ENCODE measurements around the gene STRBP. TPM values are rescaled to one million over a fixed set of nuclear protein-coding genes. Genes with fewer than 3 reads are reported as not detected.

STRBP gene
- 10 to 100 TPM; 10.6 to 18.4 (median 14.5) TPM for total RNA-seq

- DNase-seq (ENCODE audit: low spot score in 2 of 2), result peak; percentile 87 to 92
- Histone ChIP-seq H3K4me1 (peaks cover 15% of the 10 kb centered on the region), H3K9me3 (no peaks in the 10 kb centered on the region), H3K36me3 (no peaks in the 10 kb centered on the region), H3K4me3 (peak within 1 kb of the TSS; percentile 84), H3K27ac (peak within 1 kb of the TSS; percentile 27), H3K27me3 (no peaks in the 10 kb centered on the region)
- TF ChIP-seq CTCF (IDR thresholded peaks at IDR 0.05), result no peak
- TF ChIP-seq POLR2AphosphoS5 (IDR thresholded peaks at IDR 0.05), result peak in 1 of 3 donors; percentile 18
- under 1% methylated on average over 31 of the region's 97 CpGs for WGBS
Measured at GRCh38 chr9:123268465-123269259, at the start of gene STRBP. TSS of gene STRBP (minus strand) at chr9:123268586. CDS start at chr9:123184134, 84,452 bp downstream.

GRCh38 chr9:123316053-123316718, 47.8 kb upstream of the STRBP start:
- WGBS, result 77% methylated on average over 7 of the region's 7 CpGs
- no peak for DNase-seq (ENCODE audit: low spot score in 2 of 2)
- peaks cover 12% of the 10 kb centered on the region for H3K4me1 ChIP-seq
- no peak overlapping the region for H3K4me3 ChIP-seq
- TF ChIP-seq POLR2A (IDR thresholded peaks at IDR 0.05) (no peak), POLR2AphosphoS5 (IDR thresholded peaks at IDR 0.05) (no peak), CTCF (IDR thresholded peaks at IDR 0.05) (no peak), EP300 (IDR thresholded peaks at IDR 0.05) (no peak)
- no peak overlapping the region for H3K27ac ChIP-seq
- H3K9me3 ChIP-seq, result no peaks in the 10 kb centered on the region
- no peaks in the 10 kb centered on the region for H3K36me3 ChIP-seq
- peaks cover 6% of the 10 kb centered on the region for H3K27me3 ChIP-seq

- TF ChIP-seq EP300 (IDR thresholded peaks at IDR 0.05) (no peak), POLR2A (IDR thresholded peaks at IDR 0.05) (no peak), POLR2AphosphoS5 (IDR thresholded peaks at IDR 0.05) (no peak), CTCF (IDR thresholded peaks at IDR 0.05) (no peak)
- Histone ChIP-seq H3K36me3 (no peaks in the 10 kb centered on the region), H3K27ac (no peak overlapping the region), H3K4me3 (no peak overlapping the region), H3K4me1 (peaks cover 12% of the 10 kb centered on the region), H3K9me3 (no peaks in the 10 kb centered on the region), H3K27me3 (peaks cover 6% of the 10 kb centered on the region)
- no peak for DNase-seq (ENCODE audit: low spot score in 2 of 2)
- WGBS, result 77% methylated on average over 2 of the region's 2 CpGs
Measured at GRCh38 chr9:123315635-123316034, 47.2 kb upstream of the STRBP start.

- Histone ChIP-seq H3K27me3 (peaks cover 1% of the 10 kb centered on the region), H3K4me1 (peaks cover 11% of the 10 kb centered on the region), H3K4me3 (no peak overlapping the region), H3K9me3 (no peaks in the 10 kb centered on the region), H3K27ac (no peak overlapping the region), H3K36me3 (no peaks in the 10 kb centered on the region)
- WGBS, result 90% methylated on average over 6 of the region's 6 CpGs
- TF ChIP-seq CTCF (IDR thresholded peaks at IDR 0.05) (no peak), EP300 (IDR thresholded peaks at IDR 0.05) (no peak), POLR2AphosphoS5 (IDR thresholded peaks at IDR 0.05) (no peak), POLR2A (IDR thresholded peaks at IDR 0.05) (no peak)
- no peak for DNase-seq (ENCODE audit: low spot score in 2 of 2)
Measured at GRCh38 chr9:123314617-123315016, 46.2 kb upstream of the STRBP start.

- no peaks in the 10 kb centered on the region for H3K9me3 ChIP-seq
Measured at GRCh38 chr9:123312306-123312877, 44.0 kb upstream of the STRBP start.

More at GRCh38 chr9:123312306-123312877, 44.0 kb upstream of the STRBP start:
- no peaks in the 10 kb centered on the region for H3K4me1 ChIP-seq
- H3K27me3 ChIP-seq, result no peaks in the 10 kb centered on the region
- no peak for TF ChIP-seq POLR2AphosphoS5 (IDR thresholded peaks at IDR 0.05)
- no peak for TF ChIP-seq POLR2A (IDR thresholded peaks at IDR 0.05)
- TF ChIP-seq CTCF (IDR thresholded peaks at IDR 0.05), result no peak
- no peak for TF ChIP-seq EP300 (IDR thresholded peaks at IDR 0.05)
- WGBS, result 80% methylated on average over 4 of the region's 4 CpGs
- no peaks in the 10 kb centered on the region for H3K36me3 ChIP-seq
- H3K27ac ChIP-seq, result no peak overlapping the region
- no peak overlapping the region for H3K4me3 ChIP-seq
- DNase-seq (ENCODE audit: low spot score in 2 of 2), result no peak

All from suprapubic skin (tissue), 4 donors.